GM12873 (cell line): Measurements from ENCODE around the gene PEX5L.

ENCODE experiments used
- CTCF ChIP-seq: IDR thresholded peaks from 2 replicates; pipeline ENCODE4 v1.5.1; 2012; ENCODE audit warnings: low read depth, mild to moderate bottlenecking, moderate library complexity, low read length, control low read depth; ENCODE audit not compliant: insufficient read depth; ENCODE audit errors: missing control alignments

Gene PEX5L

GRCh38 chr3:179884136-179884535, 152.6 kb downstream of the PEX5L start:
- TF ChIP-seq CTCF, result no peak

- no peak for TF ChIP-seq CTCF
These were observed 154.4 kb downstream of the PEX5L start for GRCh38 chr3:179882292-179882691.

- no peak for TF ChIP-seq CTCF
These were observed 154.9 kb downstream of the PEX5L start for GRCh38 chr3:179881791-179882190.

GRCh38 chr3:179880868-179881267, 155.9 kb downstream of the PEX5L start:
- TF ChIP-seq CTCF, result no peak

GRCh38 chr3:179876440-179876839, 160.3 kb downstream of the PEX5L start:
- TF ChIP-seq CTCF, result no peak

- no peak for TF ChIP-seq CTCF
These were observed 163.9 kb downstream of the PEX5L start for GRCh38 chr3:179872842-179873241.

- TF ChIP-seq CTCF, result no peak
These were observed 165.0 kb downstream of the PEX5L start for GRCh38 chr3:179871782-179872181.
